HEK293T (cell line): ENCODE measurements around the gene SLC12A7.

Experiments used
- BHLHE40 ChIP-seq: fragments of 450-650 bp; IDR thresholded peaks from 2 replicates; pipeline ENCODE4 v1.6.1; 2016; ENCODE audit warnings: mild to moderate bottlenecking, moderate library complexity, borderline replicate concordance
- FOXM1 ChIP-seq: fragments of 450-650 bp; IDR thresholded peaks from 2 replicates; pipeline ENCODE4 v1.6.1; 2017; ENCODE audit warnings: mild to moderate bottlenecking, borderline replicate concordance
- TARDBP ChIP-seq: fragments of 450-650 bp; IDR thresholded peaks from 2 replicates; pipeline ENCODE4 v1.6.1; 2016
- ZNF384 ChIP-seq: fragments of 450-650 bp; IDR thresholded peaks from 2 replicates; pipeline ENCODE4 v1.6.1; 2016

DNA sequence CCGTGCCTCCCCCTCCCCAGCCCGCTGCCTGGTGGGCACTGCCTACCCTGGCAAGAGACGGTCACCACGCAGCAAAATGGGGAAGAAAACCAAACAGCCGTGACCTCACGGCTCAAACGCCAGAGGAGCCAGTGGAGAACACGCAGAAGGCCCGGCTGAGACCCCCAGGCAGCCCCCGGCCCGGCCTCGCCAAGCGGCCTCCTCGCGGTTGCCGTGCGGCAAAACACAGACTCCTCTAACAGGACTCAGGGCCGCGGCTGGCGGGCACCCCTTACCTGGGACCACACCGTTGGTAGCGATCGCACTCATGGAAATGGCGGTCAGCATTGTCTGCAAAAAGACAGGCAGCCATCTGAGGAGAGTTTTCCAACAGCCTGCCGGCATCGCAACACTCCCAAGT, 23.8 kb downstream of the SLC12A7 start:
- no peak for TF ChIP-seq ZNF384
- no peak for TF ChIP-seq FOXM1
- no peak for TF ChIP-seq TARDBP
- no peak for TF ChIP-seq BHLHE40
